ENCODE measurements around the gene NGLY1.

GRCh38 chr3:25831578-25831977, 48.3 kb upstream of the NGLY1 start:
- peak; percentile 53 for TF ChIP-seq CTCF (conservative IDR thresholded peaks at IDR 0.05; ENCODE audit: low read depth, low read length)
- no peak for TF ChIP-seq EZH2 (IDR thresholded peaks at IDR 0.05; ENCODE audit: low read length, unreplicated experiment)

Data from PC-3 (cell line).